MM.1S (cell line): ENCODE measurements around the gene SF3B4.
A peak's percentile ranks its signal among the peaks of the same experiment; 100 is the strongest.

ENCODE experiments used
- DNase-seq: peaks from one replicate; pipeline ENCODE4 v3.0.0-alpha.2; 2015
- H2AFZ ChIP-seq: fragments of 300-600 bp; sonication (generic); 2 replicates; pipeline ENCODE4 v1.6.0; 2016; ENCODE audit warnings: antibody characterized with exemption, low read length
- H3F3A ChIP-seq: fragments of 300-600 bp; sonication (generic); 2 replicates; pipeline ENCODE4 v1.6.1; 2016; ENCODE audit warnings: mild to moderate bottlenecking, antibody characterized with exemption, low read length, moderate library complexity, mixed read lengths; ENCODE audit not compliant: insufficient read depth
- H3K27ac ChIP-seq: fragments of 300-600 bp; sonication (generic); 2 replicates; pipeline ENCODE4 v1.5.1; 2016; ENCODE audit warnings: mild to moderate bottlenecking, low read length
- H3K27me3 ChIP-seq: fragments of 300-600 bp; sonication (generic); replicated peaks from 2 replicates; pipeline ENCODE4 v1.6.0; 2016; ENCODE audit warnings: low read length; ENCODE audit not compliant: insufficient read depth
- H3K36me3 ChIP-seq: fragments of 300-600 bp; sonication (generic); replicated peaks from 2 replicates; pipeline ENCODE4 v1.6.1; 2016; ENCODE audit warnings: mild to moderate bottlenecking, low read length, mixed read lengths; ENCODE audit not compliant: insufficient read depth
- H3K4me1 ChIP-seq: fragments of 300-600 bp; sonication (generic); 2 replicates; pipeline ENCODE4 v1.6.1; 2016; ENCODE audit warnings: low read length, mixed read lengths
- H3K4me2 ChIP-seq: fragments of 300-600 bp; sonication (generic); 2 replicates; pipeline ENCODE4 v1.6.0; 2016; ENCODE audit warnings: low read depth, low read length
- H3K4me3 ChIP-seq: fragments of 300-600 bp; sonication (generic); 2 replicates; pipeline ENCODE4 v1.5.1; 2016; ENCODE audit warnings: low read length, mixed read lengths
- H3K79me2 ChIP-seq: fragments of 300-600 bp; sonication (generic); 2 replicates; pipeline ENCODE4 v1.6.1; 2016; ENCODE audit warnings: mixed run types, low read length, mixed read lengths
- H3K9ac ChIP-seq: fragments of 300-600 bp; sonication (generic); 2 replicates; pipeline ENCODE4 v1.6.1; 2016; ENCODE audit warnings: low read length, mixed read lengths
- H3K9me2 ChIP-seq: fragments of 300-600 bp; sonication (generic); replicated peaks from 2 replicates; pipeline ENCODE4 v1.6.1; 2016; ENCODE audit warnings: mild to moderate bottlenecking, low read length, mixed read lengths; ENCODE audit not compliant: insufficient read depth
- H3K9me3 ChIP-seq: fragments of 300-600 bp; sonication (generic); replicated peaks from 2 replicates; pipeline ENCODE4 v1.6.1; 2016; ENCODE audit warnings: mild to moderate bottlenecking, low read length, mixed read lengths; ENCODE audit not compliant: insufficient read depth
- H4K20me1 ChIP-seq: fragments of 300-600 bp; sonication (generic); 2 replicates; pipeline ENCODE4 v1.6.1; 2016; ENCODE audit warnings: mild to moderate bottlenecking, low read length, moderate library complexity, mixed read lengths; ENCODE audit not compliant: insufficient read depth
- CTCF ChIP-seq: fragments of 300-600 bp; sonication (generic); IDR thresholded peaks from 2 replicates; pipeline ENCODE4 v1.5.1; 2016; ENCODE audit warnings: antibody characterized with exemption, low read length, mixed read lengths
- EZH2 ChIP-seq: fragments of 300-600 bp; sonication (generic); optimal IDR thresholded peaks from 2 replicates; pipeline ENCODE3; 2017; ENCODE audit warnings: low read depth, mild to moderate bottlenecking, antibody characterized with exemption, low read length, mixed read lengths
- EZH2phosphoT487 ChIP-seq: fragments of 300-600 bp; sonication (generic); IDR thresholded peaks from 2 replicates; pipeline ENCODE4 v1.6.1; 2018; ENCODE audit warnings: antibody characterized with exemption, low read length

SF3B4 gene

DNA sequence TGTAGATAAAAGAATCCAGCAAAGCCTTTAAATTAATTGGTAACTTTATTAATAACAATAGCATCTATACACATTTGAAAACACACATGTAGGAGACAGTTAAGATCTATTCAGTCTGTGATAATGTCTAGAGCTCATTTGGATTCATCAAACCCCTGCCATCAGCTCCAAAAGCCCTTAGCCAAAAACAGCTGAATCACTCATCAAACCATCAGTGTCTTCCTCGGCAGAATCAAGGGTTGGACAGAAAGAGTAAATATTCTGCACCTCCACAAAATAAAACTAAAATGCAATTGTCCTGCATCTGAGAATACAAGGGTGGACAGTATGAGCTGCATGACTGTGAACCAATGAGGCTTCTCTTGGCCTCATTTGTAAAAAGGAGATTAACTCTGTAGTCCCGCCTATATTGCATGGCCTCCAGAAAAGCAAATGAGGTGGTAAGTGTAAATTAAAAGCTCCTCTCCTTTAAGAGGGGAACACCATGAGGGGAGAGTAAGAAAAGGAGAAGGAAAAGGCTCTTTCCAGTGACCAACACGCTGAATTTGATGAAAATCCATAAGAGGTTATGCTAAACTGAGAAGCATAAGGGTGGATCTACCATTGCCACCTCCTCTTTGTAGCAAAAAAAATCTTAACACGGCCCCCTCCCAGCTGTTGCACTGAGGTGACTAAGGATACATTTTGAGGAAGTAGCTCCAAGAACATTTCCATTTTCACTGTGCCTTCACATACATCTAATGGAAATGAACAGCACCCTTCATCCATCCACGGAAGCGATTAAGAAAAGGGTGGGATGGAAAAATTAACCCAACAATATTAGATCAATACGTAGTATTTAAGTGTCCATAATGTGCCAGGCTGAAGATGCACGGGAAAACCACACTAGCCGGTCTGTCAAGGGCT lies 42.9 kb downstream of the SF3B4 start:
- Histone ChIP-seq H3K79me2 (no peaks in the 10 kb centered on the region), H4K20me1 (no peaks in the 10 kb centered on the region), H3K27me3 (no peaks in the 10 kb centered on the region), H3F3A (peaks cover 52% of the 10 kb centered on the region), H3K27ac (peak overlapping the region; percentile 92), H3K9me2 (no peaks in the 10 kb centered on the region), H3K4me1 (peaks cover 16% of the 10 kb centered on the region), H3K4me2 (peak overlapping the region; percentile 78), H2AFZ (peak overlapping the region; percentile 10; the same call in 1 of the 2 replicates), H3K4me3 (peak overlapping the region; percentile 64), H3K36me3 (no peaks in the 10 kb centered on the region), H3K9ac (peak overlapping the region; percentile 84), H3K9me3 (no peaks in the 10 kb centered on the region)
- TF ChIP-seq EZH2 (no peak), CTCF (no peak), EZH2phosphoT487 (no peak)
- peak; percentile 63 for DNase-seq

DNA sequence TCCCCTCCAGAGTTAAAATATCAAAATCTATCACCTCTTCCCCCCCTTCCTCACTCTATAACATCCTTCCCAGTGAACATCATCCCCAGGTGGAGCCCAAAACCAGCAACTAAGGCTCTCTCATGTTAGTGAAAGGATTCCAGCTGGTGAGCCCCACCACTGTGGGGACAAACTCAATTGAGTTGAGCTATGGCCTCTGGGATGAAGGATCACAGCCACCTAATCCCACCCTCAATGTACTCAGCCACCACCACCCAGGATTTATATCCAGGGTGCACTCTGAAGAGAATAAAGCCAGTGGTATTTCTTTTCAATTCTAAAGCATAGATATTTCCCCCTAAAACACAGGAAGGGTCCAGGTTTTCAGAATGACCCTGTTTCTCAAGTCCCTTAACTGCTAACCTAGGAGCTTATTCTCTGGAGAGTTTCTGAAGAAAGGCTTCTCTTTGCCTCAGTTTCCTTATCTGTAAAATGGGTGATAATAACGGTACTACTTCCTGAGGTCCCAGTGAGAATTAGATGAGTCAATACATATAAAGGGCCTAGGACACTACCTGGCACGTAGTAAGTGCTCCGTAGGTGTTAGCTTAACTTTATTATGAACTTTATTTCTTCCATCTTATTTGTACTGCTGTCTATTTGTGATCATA lies 43.9 kb downstream of the SF3B4 start:
- H3K27me3 ChIP-seq, result no peaks in the 10 kb centered on the region
- H3K9me3 ChIP-seq, result no peaks in the 10 kb centered on the region
- H3K4me1 ChIP-seq, result peaks cover 16% of the 10 kb centered on the region
- H3K4me3 ChIP-seq, result no peak overlapping the region
- peak overlapping the region; percentile 84; the same call in 1 of the 2 replicates for H3K9ac ChIP-seq
- no peak overlapping the region for H2AFZ ChIP-seq
- no peaks in the 10 kb centered on the region for H3K79me2 ChIP-seq
- no peaks in the 10 kb centered on the region for H3K9me2 ChIP-seq
- H3K27ac ChIP-seq, result peak overlapping the region; percentile 92; the same call in 1 of the 2 replicates
- H3F3A ChIP-seq, result peaks cover 45% of the 10 kb centered on the region
- no peaks in the 10 kb centered on the region for H3K36me3 ChIP-seq
- DNase-seq, result no peak
- TF ChIP-seq EZH2phosphoT487, result no peak
- TF ChIP-seq EZH2, result no peak
- TF ChIP-seq CTCF, result no peak
- no peaks in the 10 kb centered on the region for H4K20me1 ChIP-seq
- peak overlapping the region; percentile 78 for H3K4me2 ChIP-seq

DNA sequence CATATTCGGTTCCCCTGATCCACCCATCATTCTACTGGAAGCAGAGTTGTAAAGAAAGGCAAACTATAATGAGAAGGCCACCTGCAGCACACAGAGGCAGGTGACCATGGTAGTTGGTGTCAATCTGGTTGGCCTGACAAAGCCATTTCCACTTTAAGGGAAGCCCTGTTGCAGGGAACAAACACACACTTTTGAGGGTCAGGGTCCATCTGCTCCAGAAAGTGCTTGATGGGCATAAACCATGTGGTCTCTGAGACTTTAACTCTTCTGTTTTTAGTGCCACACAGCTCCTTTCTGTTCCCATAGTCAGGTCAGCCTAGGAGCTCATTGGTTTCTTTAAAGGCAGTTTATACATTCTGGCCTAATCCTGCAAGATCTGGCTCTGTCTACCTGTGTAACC lies 45.7 kb downstream of the SF3B4 start:
- Histone ChIP-seq H3K4me3 (no peak overlapping the region), H3F3A (peaks cover 29% of the 10 kb centered on the region), H3K36me3 (no peaks in the 10 kb centered on the region), H2AFZ (no peak overlapping the region), H3K27me3 (no peaks in the 10 kb centered on the region), H4K20me1 (no peaks in the 10 kb centered on the region), H3K27ac (no peak overlapping the region), H3K79me2 (no peaks in the 10 kb centered on the region), H3K4me1 (peaks cover 16% of the 10 kb centered on the region), H3K4me2 (no peak overlapping the region), H3K9me2 (no peaks in the 10 kb centered on the region), H3K9me3 (no peaks in the 10 kb centered on the region), H3K9ac (no peak overlapping the region)
- DNase-seq, result no peak
- TF ChIP-seq EZH2, result no peak
- no peak for TF ChIP-seq EZH2phosphoT487
- no peak for TF ChIP-seq CTCF
